GM19397 (cell line): ENCODE measurements around the gene NR5A2.

Experiments used
- ATAC-seq: cut with Tn5 transposase; IDR thresholded peaks from one replicate; pipeline ENCODE4 v1.9.1; 2021; ENCODE audit warnings: mild to moderate bottlenecking, moderate library complexity; ENCODE audit not compliant: unreplicated experiment

The NR5A2 gene

GRCh38 chr1:200035956-200036618, 8.6 kb downstream of the NR5A2 start:
- ATAC-seq: no peak

DNA sequence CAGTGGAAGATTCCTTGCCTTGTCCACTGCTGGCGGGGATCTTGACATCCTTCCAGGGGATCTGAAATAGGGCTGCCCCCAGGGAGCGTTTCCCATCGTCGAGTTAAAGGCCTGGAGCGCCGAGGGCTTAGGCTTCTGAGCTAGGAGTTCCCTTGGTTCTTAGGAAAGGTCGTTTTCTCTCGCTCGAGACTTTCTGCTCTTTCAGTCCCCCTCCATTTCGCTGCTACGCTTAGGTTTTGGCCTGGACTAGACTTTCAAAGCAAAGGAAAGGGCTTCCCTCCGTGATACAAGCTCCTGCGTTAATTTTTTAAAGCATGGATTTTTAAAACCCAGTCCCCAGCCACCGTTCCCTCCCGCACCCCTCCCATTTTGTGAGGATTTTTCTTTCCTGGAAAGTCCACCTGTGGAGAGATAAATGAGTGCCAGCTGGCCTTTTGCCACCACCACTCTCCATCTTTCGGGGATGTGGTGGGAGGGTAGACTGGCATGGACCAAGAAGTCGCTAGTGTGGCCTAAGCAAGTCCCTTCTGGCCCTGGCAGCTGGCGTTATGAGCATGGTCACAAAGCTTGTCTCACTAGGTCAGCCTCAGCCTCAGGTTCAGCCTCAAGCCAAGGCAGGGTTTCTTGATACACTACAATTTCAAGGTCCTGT, 9.2 kb downstream of the NR5A2 start:
- ATAC-seq: no peak

- ATAC-seq: no peak
Observed at GRCh38 chr1:200037501-200037900, 10.0 kb downstream of the NR5A2 start.

- ATAC-seq: no peak
Observed at GRCh38 chr1:200037904-200038303, 10.4 kb downstream of the NR5A2 start.

DNA sequence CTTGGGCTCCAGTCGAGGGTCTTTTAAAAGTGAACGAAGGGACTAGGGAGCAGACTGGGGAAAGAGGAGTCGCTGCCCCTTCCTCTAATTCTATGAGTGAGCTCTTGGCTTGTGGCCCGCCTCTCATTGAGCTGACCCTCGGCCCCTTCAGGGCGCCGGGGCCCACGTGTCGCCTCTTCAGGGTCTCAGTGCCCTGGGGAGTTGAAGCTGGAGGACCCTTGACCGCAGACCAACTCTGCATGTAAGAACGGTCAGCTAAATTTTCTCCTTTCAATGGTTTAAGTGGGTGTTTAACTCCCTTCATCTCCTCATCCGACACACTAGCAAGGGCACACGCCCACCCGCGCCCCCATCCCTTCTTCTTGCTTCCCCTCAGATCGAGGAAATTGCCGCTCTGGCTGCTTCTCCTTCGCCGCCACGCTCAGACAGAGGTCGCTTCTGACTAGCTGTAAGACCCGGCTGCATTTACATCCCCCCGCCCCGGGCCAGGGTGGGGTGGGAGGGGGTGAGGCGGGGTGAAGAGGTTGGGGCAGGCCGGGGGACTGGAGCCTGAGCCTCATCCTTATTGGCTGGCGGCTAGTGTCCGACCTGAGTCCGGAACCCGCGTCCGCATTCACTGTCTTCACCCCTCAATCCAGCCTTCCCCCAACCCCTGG, 10.9 kb downstream of the NR5A2 start:
- ATAC-seq: no peak

DNA sequence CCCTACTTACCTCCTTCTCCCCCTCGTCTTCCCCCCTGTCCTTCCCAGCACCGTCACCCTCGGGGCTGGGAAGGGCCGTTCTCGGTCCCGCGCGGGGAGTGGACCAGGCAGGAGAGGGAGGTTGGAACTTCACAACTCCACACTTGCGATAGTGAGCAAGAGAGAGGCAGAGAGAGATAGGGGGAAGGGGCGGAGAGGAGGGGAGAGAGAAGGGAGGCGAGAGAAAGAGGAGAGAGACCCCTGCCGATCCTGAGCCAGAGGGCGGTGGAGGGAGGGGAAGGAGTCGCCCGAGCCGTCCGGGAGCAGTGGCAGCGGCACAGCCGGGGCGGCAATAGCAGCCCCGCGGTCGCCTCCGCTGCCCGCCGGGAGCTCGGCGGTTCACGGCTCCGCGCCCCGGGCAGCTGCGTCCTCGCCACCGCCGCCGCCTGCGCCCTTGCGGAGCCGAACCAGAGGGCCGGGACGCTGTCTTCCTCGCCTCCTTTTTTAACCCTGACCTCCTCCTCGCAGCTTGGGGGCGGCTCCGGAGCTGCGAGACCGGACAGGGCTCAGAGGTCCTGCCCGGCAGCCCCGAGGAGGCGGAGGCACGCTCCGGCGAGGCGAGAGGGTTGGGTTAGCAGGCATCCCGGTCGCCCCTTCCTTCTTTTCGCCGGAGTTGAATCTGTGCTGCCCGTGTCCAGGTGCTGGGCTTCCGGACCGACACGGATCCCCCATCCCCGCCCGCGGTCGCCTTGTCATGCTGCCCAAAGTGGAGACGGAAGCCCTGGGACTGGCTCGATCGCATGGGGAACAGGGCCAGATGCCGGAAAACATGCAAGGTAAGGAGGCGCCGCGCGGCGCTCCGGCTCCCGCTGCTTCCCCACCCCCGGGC, 11.7 kb downstream of the NR5A2 start:
- ATAC-seq: no peak

DNA sequence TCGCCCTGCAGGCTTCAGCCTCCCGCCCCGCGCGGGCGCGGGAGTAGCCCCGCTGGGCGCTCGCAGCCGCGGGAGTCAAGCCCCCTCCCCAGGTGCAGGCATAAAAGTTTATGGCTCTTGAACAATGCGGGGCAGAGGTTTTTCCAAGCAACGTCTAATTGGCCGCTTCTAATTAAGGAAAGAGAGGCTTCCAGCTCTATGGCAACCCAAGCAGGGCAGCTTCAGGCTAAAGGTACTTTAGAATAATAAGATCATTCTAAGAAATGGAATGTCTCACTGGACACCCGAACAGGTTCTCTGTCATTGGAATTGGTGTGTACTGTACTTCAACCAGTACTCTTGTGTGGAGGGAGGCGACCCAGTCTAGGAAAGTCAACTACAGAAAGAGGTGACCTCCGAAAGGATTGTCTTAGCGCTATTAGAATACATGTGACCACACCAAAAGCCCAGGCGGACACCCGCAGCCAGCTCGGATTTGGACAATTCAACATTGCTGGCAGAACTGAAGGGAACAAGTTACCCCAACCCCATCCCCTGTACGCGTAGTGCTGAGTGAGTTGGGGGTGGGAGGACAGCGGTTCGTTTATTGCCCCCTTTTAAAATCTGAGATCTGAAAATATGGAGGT, 12.5 kb downstream of the NR5A2 start:
- ATAC-seq: no peak

- ATAC-seq: no peak
Observed at GRCh38 chr1:200040481-200041138, 13.1 kb downstream of the NR5A2 start.

- ATAC-seq: no peak
Observed at GRCh38 chr1:200041337-200042118, 14.0 kb downstream of the NR5A2 start.

DNA sequence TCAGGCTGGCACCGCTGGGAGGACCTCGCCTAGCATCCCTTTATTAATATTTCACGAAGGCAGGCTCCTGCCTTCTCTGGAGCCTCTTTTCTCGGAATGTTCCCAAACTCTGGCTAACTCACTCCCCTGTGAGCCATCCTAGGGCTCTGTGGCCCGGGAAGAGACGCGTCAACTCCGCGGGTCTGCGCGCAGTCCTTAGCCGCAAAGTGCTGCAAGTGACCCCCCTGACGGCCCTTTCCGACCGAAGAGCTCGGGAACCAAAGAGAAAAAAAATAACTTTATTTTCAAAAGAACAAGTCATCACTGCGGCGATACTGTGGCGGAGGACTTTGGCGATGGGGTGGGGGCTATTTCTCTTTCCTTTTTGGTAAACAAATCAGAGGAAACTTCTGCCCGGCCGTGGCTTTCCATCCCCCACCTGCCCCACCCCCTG, 14.6 kb downstream of the NR5A2 start:
- ATAC-seq: no peak

GRCh38 chr1:200042552-200043335, 15.2 kb downstream of the NR5A2 start:
- no peak for ATAC-seq

- no peak for ATAC-seq
Observed at GRCh38 chr1:200043336-200043668, 15.8 kb downstream of the NR5A2 start.

DNA sequence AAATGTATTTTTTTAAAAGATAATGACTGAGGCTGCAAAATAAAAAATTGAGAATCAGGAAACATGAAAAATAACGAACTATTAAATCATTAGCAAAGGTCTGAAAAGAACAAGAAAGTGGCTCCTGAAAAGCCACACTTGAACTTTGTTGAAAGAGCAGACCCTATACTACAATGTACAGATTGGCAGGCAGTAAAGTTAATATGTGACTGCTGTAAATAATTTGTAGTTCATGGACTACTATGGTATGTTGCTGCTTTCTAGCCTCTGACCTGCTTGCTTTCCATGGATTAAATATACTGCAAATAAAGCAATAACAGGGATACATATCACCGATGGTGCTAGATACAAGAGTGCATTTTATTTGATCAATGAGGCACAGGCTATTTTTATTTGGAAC, 18.6 kb downstream of the NR5A2 start:
- ATAC-seq: no peak

- no peak for ATAC-seq
Observed at GRCh38 chr1:200048244-200048643, 20.7 kb downstream of the NR5A2 start.

DNA sequence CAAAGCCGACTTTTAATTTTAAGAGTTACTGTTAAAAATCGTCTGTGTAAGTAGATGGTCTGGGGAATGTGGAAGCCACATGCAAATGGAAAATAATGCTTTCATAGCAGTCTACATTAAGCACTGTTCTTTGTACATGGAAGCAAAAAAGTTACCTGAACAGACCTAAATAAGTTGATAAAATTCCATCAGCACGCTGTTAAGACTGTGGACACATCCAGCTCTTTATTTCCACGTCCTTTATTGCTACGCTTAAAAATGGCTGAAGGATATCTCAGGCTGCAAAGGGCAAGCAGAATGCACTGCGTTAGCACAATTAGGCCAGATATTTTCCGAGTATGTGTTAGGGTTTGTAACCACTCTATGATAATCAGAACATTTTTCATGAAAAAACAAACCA, 22.3 kb downstream of the NR5A2 start:
- no peak for ATAC-seq

DNA sequence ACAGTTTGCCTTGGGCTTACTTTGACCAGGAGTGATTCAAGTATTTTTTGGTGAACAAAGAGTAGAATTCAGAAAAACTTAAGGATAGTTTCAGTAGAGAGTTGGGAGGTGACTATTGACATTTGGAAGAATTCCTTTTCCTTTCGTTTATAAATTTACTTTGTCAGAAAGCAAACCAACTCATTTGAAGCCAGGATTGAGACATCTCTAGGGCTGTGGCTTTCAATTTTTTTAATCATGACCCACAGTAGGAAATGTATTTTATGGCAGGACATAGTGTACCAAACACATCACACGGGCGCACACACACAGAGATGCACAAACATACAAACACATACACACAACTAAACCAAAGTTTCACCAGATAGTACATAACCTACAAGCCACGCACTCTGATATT, 24.1 kb downstream of the NR5A2 start:
- ATAC-seq: no peak

DNA sequence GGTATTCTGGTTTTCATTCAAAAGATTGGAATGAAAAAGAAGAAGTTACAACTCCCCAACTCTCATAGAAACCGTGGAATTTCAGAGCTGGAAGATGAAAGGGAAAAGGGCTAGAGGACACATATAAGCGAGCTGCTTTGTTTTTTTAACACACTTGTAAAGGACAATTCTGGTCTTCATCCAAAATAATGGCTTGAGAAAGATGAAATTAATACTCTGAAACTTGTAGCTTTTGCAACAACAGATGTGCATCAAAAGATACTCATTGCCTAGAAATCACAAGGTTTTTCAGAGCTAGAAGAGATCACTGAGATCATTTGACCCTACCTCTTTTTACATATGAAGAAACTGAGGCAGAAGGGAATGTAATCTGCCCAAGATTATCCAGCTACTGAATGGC, 25.6 kb downstream of the NR5A2 start:
- ATAC-seq: no peak

- no peak for ATAC-seq
Observed at GRCh38 chr1:200053646-200054045, 26.1 kb downstream of the NR5A2 start.

DNA sequence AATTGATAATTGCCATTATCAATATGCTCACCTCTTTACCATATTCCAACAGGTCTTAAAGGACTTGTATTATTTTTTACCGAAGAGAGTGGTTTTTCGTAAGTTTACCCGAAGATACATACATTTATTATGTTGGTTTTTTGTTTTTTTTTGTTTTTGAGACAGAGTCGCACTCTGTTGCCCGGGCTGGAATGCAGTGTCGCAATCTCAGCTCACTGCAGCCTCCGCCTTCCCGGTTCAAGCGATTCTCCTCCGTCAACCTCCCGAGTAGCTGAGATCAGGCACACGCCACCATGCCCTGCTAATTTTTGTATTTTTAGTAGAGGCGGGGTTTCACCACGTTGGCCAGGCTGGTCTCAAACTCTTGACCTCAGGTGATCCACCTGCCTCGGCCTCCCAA, 30.8 kb downstream of the NR5A2 start:
- no peak for ATAC-seq
